PC-3 (cell line): ENCODE data around the gene FAXC.

ENCODE experiments used
- CTCF ChIP-seq: fragments of 300-600 bp; sonication (generic); conservative IDR thresholded peaks from 2 replicates; pipeline ENCODE4 v1.5.1; 2017; ENCODE audit warnings: antibody characterized with exemption, low read depth, mild to moderate bottlenecking, low read length
- EZH2 ChIP-seq: fragments of 300-600 bp; sonication (generic); IDR thresholded peaks from one replicate; pipeline ENCODE4 v1.6.1; 2017; ENCODE audit warnings: antibody characterized with exemption, mild to moderate bottlenecking, low read length; ENCODE audit not compliant: unreplicated experiment
- EZH2phosphoT487 ChIP-seq: fragments of 300-600 bp; sonication (generic); IDR thresholded peaks from 2 replicates; pipeline ENCODE4 v1.6.1; 2018; ENCODE audit warnings: mild to moderate bottlenecking, antibody characterized with exemption, low read length, borderline replicate concordance

GRCh38 chr6:99312354-99312753, 37.1 kb downstream of the FAXC start:
- TF ChIP-seq CTCF: no peak
- TF ChIP-seq EZH2: no peak
- no peak for TF ChIP-seq EZH2phosphoT487
